DLD1 (cell line): ENCODE data around the gene NDFIP2.

Experiments used
- in situ Hi-C: cut with HindIII; loops from 2 replicates; pipeline ENCODE4 v1.10.0; 2017; ENCODE audit warnings: low sequenced_read_pairs

The NDFIP2 gene

DNA sequence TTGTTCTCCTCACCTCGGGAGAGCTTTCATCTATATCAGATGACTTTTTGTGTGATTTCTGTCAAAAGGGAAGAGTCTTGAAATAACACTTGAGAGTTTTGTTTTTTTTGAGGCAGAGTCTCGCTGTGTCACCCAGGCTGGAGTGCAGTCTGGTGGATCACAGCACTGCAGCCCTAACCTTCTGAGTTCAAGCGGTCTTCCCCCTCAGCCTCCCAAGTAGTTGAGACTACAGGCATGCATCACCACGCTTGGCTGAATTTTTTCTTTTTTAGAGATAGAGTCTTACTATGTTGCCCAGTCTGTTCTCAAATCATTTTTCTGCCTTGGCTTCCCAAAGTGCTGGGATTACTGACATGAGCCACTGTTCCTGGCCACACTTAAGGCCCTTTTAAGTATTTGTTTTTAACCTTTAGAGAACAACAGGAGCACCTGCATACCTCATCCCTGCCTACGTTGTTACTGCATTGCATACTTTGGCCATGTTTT lies 11.4 kb downstream of the NDFIP2 start:
- in situ Hi-C loops = no loop called here

DNA sequence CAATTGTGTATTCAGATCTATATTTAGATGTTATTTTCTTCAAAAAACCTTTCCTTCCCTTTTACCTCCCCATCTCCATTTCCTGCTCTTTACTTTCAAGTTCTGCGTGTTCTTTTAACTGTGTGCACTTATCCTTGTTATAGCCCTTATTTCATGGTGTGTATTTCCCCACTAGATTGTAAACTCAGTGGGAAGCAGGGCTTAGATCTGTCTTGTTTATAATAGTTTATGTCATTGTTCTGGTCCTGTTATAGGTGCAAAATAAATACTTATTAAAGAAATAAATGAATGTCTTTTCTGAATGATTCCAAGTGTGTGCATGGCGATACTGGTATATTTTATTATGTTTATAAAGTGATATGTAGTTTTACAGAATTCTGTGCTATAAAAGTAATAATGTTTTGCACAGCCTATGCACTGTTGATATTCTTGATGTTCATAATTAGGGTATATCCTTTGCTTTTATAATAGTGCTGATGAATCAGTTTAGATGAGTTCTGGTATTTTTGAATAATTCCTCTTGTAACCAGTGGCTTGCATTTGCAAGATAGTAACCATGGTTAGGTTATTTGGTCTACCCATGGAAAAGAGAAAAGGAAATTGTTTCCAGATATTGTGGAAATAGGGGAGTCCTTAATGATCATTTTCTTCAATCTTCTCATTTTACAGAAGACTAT lies 12.1 kb downstream of the NDFIP2 start:
- in situ Hi-C loops = no loop called here

DNA sequence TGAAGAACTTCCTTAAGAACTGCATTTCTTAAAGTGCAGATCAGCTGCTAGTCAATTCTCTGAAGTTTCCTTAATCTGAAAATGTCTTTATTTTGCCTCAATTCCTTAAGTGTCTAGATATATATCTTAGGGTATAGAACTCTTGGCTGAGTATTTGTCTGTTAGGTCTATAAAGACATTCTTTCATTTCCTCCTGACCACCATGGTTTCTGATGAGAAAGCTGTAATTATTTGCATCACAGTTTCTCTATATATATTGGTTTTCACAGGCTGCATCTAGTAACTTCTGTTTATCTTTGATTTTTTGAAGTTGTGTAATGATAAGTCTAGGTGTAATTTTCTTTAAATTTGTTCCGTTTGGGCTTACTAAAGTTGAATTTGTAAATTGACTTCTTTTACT lies 15.2 kb downstream of the NDFIP2 start:
- in situ Hi-C loops = no loop called here

DNA sequence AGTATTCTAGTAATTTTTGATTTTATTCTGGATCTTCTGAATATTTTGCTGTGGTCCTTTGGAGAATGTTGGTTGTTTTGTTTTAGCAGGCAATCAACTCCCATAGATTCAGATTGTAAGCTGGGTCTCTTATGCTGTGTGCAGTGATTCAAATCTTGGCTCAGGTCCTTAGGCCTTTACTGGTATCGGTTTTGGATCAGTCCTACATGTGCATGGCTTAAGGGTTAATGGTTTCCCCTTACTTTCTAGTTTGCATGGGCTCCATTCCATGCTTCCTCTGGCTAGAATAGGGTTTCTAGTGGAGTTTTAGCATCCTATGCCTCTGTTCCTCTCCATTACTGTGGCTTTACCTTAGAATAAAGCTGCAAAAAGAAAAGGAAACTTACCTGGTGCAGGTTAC lies 16.1 kb downstream of the NDFIP2 start:
- in situ Hi-C loops = no loop called here

DNA sequence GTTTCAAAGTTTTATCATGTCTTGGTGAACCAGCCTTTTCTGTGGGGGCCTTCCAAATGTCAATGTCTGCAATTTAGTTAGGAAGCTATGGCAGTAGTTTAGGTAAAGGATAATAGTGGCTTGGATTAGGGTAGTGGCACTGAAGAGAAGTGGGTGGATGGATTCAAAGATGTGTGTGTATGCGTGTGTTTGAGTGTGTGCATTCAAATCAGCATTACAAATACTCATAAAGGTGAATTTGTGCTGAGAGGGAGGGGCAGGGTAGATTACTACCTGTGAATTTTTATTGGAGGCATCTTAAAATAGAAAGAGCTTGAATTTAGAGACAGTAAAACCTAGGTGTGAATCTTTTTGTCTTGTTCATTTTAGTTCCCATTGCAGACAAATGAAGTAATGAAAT lies 16.9 kb downstream of the NDFIP2 start:
- in situ Hi-C loops = no loop called here

DNA sequence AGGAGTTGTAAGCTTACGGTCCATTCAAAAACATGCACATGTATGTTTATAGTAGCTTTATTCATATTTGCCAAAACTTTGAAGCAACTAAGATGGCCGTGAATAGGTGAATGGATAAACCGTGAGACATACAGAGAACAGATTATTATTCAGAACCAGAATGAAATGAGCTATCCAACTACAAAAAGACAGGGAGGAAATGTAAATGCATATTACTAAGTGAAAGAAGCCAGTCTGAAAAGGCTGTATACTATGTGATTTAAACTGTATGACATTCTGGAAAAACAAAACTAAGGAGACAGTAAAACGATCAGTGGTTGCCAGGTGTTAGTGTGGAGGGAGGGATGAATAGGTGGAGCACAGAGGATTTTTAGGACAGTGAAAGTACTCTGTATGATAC lies 19.9 kb downstream of the NDFIP2 start:
- in situ Hi-C loops = no loop called here

DNA sequence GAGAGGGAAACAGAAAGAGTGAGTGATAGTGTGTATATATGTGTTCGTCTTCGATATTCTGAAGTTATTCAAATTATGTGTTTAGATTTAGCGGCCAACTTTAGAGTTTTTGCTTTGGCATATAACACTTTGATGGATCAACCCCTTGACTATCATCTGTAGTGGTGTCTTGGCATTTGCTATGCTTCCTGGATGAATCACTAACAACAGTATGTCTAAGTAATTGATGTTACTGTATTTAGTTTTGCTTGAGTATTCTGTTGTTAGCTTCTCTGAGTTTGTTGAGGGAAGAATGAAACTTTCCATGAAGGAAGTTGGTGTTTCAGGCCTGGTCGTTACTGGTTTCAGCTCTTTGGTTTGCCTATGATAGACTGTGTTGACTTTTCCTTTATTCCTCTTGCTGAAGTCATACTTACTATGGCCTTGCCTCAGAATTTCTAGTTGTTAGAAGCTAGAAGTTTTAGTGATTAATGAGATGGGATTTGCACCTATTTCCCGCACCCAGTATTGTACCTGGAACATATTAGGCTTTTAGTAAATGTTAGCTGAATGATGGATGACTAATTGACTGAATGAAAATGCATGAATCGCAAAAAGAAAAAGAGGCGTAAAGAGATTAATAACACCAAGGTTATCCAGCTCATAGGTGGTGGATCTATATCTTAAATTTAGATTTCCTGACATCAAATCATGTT lies 20.7 kb downstream of the NDFIP2 start:
- in situ Hi-C loops = no loop called here

DNA sequence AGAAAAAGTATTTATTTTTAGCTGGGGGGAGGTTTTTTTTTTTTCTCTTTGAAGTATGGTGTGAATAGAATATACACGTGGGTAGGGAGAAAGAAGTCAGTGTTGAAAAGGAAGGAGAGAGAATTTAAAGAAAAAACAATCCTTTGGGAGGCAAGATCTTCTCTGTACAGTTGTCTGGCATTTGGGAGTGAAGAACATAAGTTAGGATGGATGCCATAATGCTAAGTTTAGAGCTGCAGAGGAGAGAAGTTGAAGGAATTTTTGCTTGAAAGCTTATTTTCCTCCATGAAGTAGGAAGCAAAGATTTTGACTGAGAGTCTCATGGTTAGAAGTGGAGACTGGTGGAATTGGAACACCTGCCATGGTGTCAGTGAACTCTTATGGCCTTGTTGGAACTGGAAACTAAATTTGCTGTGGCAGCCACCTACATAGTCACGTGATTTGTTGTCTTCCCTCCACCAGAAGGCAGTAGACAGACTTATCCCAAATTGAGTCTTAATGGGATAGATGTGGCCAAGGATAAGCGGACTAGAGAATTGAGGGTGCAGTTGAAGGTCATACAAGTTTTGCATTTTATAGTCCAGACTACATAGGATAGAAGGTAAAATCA lies 22.0 kb downstream of the NDFIP2 start:
- in situ Hi-C loops = no loop called here

DNA sequence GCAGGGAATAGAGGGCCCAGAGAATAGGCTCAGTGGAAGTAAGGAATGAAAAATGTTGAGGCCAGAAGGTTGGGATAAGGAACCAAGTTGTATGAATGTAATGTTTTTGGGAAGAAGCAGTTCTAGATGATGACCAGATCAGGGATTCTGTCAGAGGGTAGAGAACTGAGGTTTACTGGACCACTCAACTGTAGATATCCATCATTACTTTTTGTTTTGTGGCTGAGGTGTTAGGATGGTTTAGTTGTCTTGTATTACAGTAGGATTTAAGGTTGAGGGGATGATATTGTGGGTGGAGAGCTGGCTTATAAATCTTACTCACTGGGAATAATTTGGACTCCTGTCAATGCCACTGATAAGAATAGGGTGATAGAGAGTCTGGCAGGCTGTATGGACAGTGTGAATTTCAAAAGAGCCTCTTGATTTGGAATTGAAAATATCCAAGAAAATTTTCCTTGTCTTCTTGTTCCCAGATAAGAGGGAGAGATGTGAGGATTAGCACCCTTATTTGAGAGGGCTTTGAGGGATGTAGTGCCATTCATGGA lies 22.6 kb downstream of the NDFIP2 start:
- in situ Hi-C loops = no loop called here

DNA sequence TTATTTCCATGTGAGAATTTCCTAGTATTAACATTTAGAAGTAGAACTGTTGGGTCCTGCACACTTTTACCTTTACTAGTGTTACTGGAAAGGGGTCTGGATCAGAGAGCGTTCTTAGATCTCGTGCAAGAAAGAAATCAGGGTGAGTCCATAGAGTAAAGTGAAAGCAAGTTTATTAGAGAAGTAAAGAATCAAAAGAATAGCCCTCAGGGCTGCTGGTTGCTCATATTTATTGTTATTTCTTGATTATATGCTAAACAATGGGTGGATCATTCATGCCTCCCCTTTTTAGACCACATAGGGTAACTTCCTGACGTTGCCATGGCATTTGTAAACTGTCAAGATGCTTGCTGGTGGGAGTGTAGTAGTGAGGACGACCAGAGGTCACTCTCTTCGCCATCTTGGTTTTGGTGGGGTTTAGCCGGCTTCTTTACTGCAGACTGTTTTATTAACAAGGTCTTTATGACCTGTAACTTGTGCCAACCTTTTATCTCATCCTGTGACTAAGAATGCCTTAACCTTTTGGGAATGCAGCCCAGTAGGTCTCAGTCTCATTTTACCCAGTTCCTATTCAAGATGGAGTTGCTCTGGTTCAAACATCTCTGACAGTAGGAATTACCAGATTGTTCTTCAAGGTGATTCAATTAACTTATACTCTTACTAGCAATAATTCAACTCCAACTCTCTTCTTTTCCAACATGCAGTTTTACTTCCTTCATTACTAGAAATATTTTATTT lies 27.4 kb downstream of the NDFIP2 start:
- in situ Hi-C loops = no loop called here

DNA sequence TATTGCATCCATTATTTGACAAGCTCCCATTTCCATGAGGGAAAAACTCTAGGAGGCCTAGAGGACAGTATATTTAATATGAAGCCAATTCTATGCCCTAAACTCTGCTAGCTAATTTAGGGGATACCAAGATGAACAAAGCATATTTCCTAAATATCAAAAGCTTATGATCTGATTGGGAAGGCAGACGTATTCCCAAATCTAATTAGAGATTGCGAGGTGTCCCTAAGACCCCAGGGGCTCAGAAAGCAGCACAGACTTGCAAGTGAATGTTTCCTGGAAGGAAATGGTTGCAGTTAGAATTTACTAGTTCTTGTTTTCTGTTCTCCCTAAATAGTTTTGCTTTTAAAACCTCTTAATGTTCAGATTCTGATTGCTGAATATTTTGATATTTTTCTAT lies 30.7 kb downstream of the NDFIP2 start:
- in situ Hi-C loops = no loop called here

DNA sequence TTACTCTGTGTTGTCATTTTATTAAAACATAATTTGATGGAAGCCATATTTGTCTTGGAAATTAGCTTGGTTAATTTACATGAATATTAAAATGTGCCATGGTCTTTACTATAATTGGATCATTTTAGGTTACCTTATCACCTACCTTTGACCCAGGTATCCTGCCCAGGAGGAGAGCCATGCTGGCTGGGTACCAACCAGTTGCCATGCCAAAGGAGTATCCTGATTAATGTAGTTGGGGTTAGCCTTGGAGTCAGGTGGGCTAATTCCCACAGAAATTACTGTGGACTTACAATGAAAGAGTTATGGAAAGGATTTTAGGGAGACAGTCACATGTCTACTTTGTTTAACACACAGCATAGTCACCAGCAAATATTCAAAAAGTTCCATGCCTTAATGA lies 32.0 kb downstream of the NDFIP2 start:
- in situ Hi-C loops = no loop called here

DNA sequence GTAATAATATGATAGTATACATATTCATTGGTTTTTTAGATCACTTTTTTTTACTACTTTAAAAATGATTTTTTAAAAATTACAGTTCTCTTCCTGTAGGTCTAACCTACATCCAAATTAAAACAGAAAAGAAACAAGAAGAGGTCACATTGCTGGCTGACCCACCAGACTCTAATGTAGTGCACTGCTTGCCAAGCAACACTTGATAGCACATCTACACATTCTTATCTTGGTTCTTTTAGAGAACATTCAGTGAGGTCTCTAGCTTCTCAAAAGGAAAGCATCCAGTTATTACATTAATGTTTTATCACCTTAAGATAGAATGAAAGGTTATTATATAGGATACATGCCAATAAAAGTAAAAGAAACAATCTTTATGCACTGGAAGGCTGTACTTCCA lies 35.6 kb downstream of the NDFIP2 start:
- in situ Hi-C loops = no loop called here

DNA sequence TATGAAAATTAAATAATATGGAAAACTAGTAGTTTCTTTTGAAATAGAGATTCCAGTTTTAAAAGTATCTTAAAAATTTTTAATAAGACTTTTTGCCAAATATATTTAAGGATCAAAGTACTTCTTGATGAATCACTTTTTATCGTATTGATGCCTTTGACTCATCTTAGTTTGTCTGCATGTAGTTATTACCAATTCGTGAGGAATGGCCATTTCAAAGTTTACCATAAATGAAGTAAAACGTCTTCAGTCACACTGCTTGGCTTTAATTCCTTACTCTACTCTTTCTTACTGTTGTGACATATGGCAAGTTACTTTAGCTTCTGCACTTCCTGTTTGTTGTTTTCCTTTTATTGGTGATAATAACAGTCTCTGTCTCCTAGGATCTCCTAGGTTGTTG lies 38.3 kb downstream of the NDFIP2 start:
- in situ Hi-C loops = no loop called here

DNA sequence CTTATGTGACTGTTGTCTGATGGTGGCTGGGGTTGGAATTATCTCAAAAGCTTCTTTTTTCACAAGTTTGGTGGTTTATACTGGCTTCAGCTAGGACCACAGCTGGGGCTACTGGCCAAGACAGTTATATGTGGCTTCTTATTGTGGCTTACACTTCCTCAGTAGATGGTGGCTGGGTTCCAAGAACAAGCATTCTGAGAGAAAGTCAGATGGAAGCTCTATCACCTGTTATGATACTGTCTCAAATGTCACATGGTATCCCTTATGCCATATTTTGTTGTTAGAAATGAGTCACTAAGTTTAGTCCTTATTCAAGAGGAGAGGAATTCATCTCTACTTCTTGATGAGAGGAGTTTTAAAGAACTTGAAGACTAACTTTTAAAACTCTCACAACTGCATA lies 41.6 kb downstream of the NDFIP2 start:
- in situ Hi-C loops = no loop called here

DNA sequence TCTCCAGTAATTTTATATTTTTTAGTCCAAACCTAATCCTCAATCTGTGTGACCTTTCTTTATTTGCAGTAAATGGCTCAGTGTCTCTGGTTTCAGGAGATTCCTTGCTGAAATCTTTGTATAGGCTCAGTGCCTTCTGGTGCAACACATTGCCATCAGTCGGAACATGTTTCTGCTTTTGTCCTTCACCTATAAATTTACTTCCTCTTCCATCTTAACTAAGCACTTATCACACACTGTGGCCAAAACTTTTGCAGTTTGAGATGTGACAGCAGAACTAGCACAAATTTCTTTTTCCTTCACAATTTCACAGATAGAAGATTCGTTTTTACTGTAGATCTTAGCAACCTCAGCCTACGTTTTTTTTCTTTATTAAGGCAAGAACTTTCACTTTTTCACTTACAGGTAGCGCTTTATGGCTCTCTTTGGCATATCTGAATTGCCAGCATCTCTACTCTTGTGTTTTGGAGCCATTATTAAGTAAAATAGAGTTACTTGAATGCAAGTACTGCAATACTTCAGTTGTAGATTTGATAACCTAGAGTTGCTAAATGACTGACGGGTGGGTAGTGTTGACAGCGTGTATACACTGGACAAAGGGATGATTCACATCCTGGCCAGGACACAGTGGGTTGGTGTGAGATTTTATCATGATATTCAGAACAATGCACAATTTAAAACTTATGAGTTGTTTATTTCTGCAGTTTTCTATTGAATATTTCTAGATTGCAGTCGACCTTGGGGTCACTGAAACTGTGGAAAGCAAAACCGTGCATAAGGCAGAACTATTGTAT lies 44.3 kb downstream of the NDFIP2 start:
- in situ Hi-C loops = loop anchor here (25.0 kb wide), 1 partner anchor 88 kb away; no protein-coding TSS in a partner anchor

DNA sequence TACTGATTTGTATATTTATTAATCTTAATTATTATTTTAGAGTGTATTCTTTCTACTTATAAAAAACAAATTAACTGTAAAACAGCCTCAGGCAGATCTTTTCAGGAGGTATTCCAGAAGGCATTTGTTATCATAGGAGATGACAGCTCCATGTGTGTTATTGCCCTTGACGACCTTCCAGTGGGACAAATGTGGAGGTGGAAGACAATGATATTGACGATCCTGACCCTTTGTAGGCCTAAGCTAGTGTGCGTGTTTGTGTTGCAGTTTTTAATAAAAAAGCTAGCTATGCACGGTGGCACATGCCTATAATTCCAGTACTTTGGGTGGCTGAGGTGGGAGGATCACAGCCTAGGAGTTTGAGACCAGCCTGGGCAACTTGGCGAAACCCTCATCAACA lies 46.7 kb downstream of the NDFIP2 start:
- in situ Hi-C loops = loop anchor here (25.0 kb wide), 1 partner anchor 90 kb away; no protein-coding TSS in a partner anchor

DNA sequence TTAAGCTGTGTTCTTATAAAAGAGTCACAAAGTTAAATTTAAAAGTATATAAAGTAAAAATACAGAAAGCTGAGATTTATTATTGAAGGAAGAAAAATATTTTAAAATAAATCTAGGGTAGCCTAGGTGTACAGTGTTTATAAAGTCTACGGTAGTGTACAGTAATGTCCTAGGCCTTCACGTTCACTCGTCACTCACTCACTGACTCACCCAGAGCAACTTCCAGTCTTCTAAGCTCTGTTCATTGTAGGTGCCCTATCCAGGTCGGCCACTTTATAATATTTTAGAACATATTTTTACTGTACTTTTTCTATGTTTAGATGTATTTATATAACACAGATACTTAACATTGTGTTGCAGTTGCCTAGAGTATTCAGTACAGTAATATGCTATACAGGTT lies 47.4 kb downstream of the NDFIP2 start:
- in situ Hi-C loops = loop anchor here (25.0 kb wide), 1 partner anchor 91 kb away; no protein-coding TSS in a partner anchor

DNA sequence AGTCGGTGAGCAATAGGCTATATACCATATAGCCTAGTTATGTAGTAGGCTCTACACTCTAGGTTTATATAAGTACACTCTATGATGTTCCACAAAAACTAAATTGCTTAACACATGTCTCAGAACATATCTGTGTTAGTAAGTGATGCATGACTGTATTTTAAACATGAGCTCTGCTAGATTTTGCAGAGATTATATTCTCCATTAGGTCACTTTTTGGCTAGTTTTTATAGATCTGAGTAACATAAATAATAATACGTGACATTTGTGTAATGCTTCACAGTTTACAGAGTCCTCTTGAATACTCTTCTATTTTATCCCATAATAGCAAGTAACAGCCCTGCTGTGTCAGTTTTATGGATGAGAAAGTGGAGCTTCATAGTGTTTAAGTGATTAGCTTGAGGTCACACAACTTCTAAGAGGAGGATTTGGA lies 47.8 kb downstream of the NDFIP2 start:
- in situ Hi-C loops = loop anchor here (25.0 kb wide), 1 partner anchor 91 kb away; no protein-coding TSS in a partner anchor

DNA sequence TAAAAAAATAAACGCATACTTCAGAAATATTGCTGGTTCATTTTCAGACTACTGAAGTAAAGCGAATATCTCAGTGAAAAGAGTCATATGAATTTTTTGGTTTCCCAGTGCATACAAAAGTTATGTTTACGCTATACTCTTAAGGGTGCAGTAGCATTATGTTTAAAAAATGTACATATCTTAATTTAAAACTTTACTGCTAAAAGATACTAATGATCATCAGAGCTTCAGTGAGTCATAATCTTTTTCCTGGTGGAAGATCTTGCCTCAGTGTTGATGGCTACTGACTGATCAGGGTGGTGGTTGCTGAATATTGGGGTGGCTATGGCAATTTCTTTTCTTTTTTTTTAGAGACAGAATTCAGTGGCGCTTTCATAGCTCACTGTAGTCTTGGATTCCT lies 48.9 kb downstream of the NDFIP2 start:
- in situ Hi-C loops = loop anchor here (25.0 kb wide), 1 partner anchor 93 kb away; no protein-coding TSS in a partner anchor
